HCT116 (cell line): ENCODE results near the gene PPP2R5D. TPM values are rescaled to one million over a fixed set of nuclear protein-coding genes. Genes with fewer than 3 reads are reported as not detected.
"Not testable (repeated sequence)": the region's sequence is repeated elsewhere in the genome, so short reads cannot be mapped to it uniquely, and the experiment has no call there.

ENCODE experiments used
- ATAC-seq: fragments of 200-7000 bp; cut with Tn5 transposase; 2 replicates; pipeline ENCODE4 v1.9.1; 2020; ENCODE audit warnings: mild to moderate bottlenecking, moderate library complexity
- BruUV-seq: library from RNA; stranded (reverse); fragments of 400-500 nt; replicated peaks from 2 replicates; lab custom pipeline; 2021; lab: Mats Ljungman, UMichigan
- CTCF ChIA-PET: fragments of 300-600 bp; sonication (Branson Sonifier 250); formaldehyde crosslinking; loops from one replicate; lab custom pipeline; 2021; ENCODE audit warnings: antibody characterized with exemption; lab: Charles Lee
- POLR2A ChIA-PET: fragments of 300-600, 350-600 bp; sonication (Branson Sonifier 250); formaldehyde crosslinking; loops from one replicate; lab custom pipeline; 2021; ENCODE audit warnings: antibody characterized with exemption; lab: Charles Lee
- RAD21 ChIA-PET, 2 experiments: fragments of 300-600 bp; sonication (Branson Sonifier 250); formaldehyde crosslinking; loops; one replicate each; lab custom pipeline; 2023; ENCODE audit warnings: low total read pairs in 2 of 2; ENCODE audit not compliant: uncharacterized antibody in 2 of 2, unreplicated experiment in 2 of 2, low non-redundant PET in 1 of 2; lab: Charles Lee
- DNase-seq: peaks from one replicate; pipeline ENCODE4 v3.0.0-alpha.2; 2010; ENCODE audit warnings: low read depth, low spot score
- H2AFZ ChIP-seq: fragments of 200-600 bp; shearing (Covaris generic), sonication (generic); 2 replicates; pipeline ENCODE4 v1.6.1; 2017; ENCODE audit warnings: low read depth, mixed run types, mixed read lengths, antibody characterized with exemption, low read length; ENCODE audit not compliant: poor library complexity, severe bottlenecking
- H3K27ac ChIP-seq: 2 replicates; pipeline ENCODE4 v1.5.1; 2012; ENCODE audit warnings: low read depth, low read length
- H3K27me3 ChIP-seq: fragments of 200-600 bp; sonication (generic); 2 replicates; pipeline ENCODE4 v1.6.1; 2016; ENCODE audit warnings: mixed run types, low read length, mixed read lengths; ENCODE audit not compliant: insufficient read depth
- H3K36me3 ChIP-seq, 2 experiments: fragments of 200-500 bp in 1 of 2; fragments of 200-600 bp in 1 of 2; sonication (Bioruptor generic) in 1 of 2; sonication (generic) in 1 of 2; 2 replicates each; pipeline versions ENCODE4 v1.5.1 to v1.6.1; 2014 to 2016; ENCODE audit warnings: low read length in 2 of 2, inconsistent platforms in 1 of 2, mixed read lengths in 1 of 2, mixed run types in 1 of 2; ENCODE audit not compliant: insufficient read depth in 2 of 2, control insufficient read depth in 1 of 2
- H3K4me1 ChIP-seq, 2 experiments: fragments of 200-600 bp in 1 of 2; sonication (generic) in 1 of 2; 2 replicates each; pipeline versions ENCODE4 v1.5.1 to v1.6.1; 2012 to 2017; ENCODE audit warnings: low read length in 2 of 2, inconsistent platforms in 1 of 2, mild to moderate bottlenecking in 1 of 2, mixed read lengths in 1 of 2, mixed run types in 1 of 2, moderate library complexity in 1 of 2; ENCODE audit not compliant: insufficient read depth in 2 of 2, control insufficient read depth in 1 of 2
- H3K4me2 ChIP-seq: fragments of 200-600 bp; sonication (generic); 2 replicates; pipeline ENCODE4 v1.6.1; 2017; ENCODE audit warnings: mixed run types, low read length, mixed read lengths
- H3K4me3 ChIP-seq, 2 experiments: fragments of 200-600 bp in 1 of 2; sonication (generic) in 1 of 2; replicated peaks in 1 of 2; 2 replicates each; pipeline ENCODE4 v1.5.1; 2011 to 2016; ENCODE audit warnings: low read length in 2 of 2, control low read depth in 1 of 2, low read depth in 1 of 2, mild to moderate bottlenecking in 1 of 2, mixed read lengths in 1 of 2, mixed run types in 1 of 2
- H3K79me2 ChIP-seq: fragments of 200-600 bp; sonication (generic); 2 replicates; pipeline ENCODE4 v1.6.1; 2017; ENCODE audit warnings: mild to moderate bottlenecking, mixed run types, low read length, moderate library complexity, mixed read lengths; ENCODE audit not compliant: insufficient read depth
- H3K9ac ChIP-seq: fragments of 200-600 bp; sonication (generic); 2 replicates; pipeline ENCODE4 v1.6.1; 2016; ENCODE audit warnings: low read length, mixed read lengths
- H3K9me2 ChIP-seq: fragments of 200-600 bp; sonication (generic), shearing (Covaris generic); 2 replicates; pipeline ENCODE4 v1.6.1; 2017; ENCODE audit warnings: mixed run types, mild to moderate bottlenecking, moderate library complexity; ENCODE audit not compliant: insufficient read depth
- H3K9me3 ChIP-seq, 2 experiments: fragments of 200-500 bp in 1 of 2; fragments of 200-600 bp in 1 of 2; sonication (Bioruptor generic) in 1 of 2; sonication (generic) in 1 of 2; 2 replicates each; pipeline ENCODE4 v1.6.1; 2014 to 2017; ENCODE audit warnings: low read length in 2 of 2, mixed read lengths in 2 of 2, inconsistent platforms in 1 of 2, low read depth in 1 of 2, mild to moderate bottlenecking in 1 of 2, mixed run types in 1 of 2, moderate library complexity in 1 of 2; ENCODE audit not compliant: control insufficient read depth in 1 of 2, insufficient read depth in 1 of 2
- H4K20me1 ChIP-seq: fragments of 200-600 bp; sonication (generic), shearing (Covaris generic); 2 replicates; pipeline ENCODE4 v1.6.1; 2017; ENCODE audit warnings: mixed run types, mild to moderate bottlenecking, moderate library complexity; ENCODE audit not compliant: insufficient read depth
- CEBPB ChIP-seq: IDR thresholded peaks from 2 replicates; pipeline ENCODE4 v1.6.1; 2012; ENCODE audit warnings: low read depth
- EZH2 ChIP-seq: fragments of 200-600 bp; sonication (generic); IDR thresholded peaks from 2 replicates; pipeline ENCODE4 v1.6.1; 2017; ENCODE audit warnings: antibody characterized with exemption, mixed run types
- FOSL1 ChIP-seq: IDR thresholded peaks from 2 replicates; pipeline ENCODE4 v1.6.1; 2012; ENCODE audit warnings: low read depth
- RAD21 ChIP-seq: IDR thresholded peaks from 2 replicates; pipeline ENCODE4 v1.6.1; 2012; ENCODE audit warnings: low read depth, mild to moderate bottlenecking
- SRF ChIP-seq: IDR thresholded peaks from 2 replicates; pipeline ENCODE4 v1.6.1; 2012; ENCODE audit warnings: low read depth
- YY1 ChIP-seq: IDR thresholded peaks from 2 replicates; pipeline ENCODE4 v1.6.1; 2011; ENCODE audit warnings: low read length, low read depth, moderate library complexity, mild to moderate bottlenecking; ENCODE audit not compliant: insufficient replicate concordance; ENCODE audit errors: extremely low read depth
- intact Hi-C: fragments of 100-400 bp; cut with micrococcal nuclease; formaldehyde crosslinking; loops from 2 replicates; pipeline ENCODE4 v1.10.0; 2022
- total RNA-seq: library from RNA; stranded (reverse); gene quantifications from one replicate; pipeline ENCODE4 v1.2.1, GENCODE V29; 2021; ENCODE audit not compliant: unreplicated experiment

PPP2R5D gene
- total RNA-seq, 1 experiment from 2014 or later = 49.6 TPM

GRCh38 chr6:42993445-42993844 lies 9.1 kb downstream of the PPP2R5D start:
- BruUV-seq = no TSS peak

GRCh38 chr6:42996513-42996912 lies 12.1 kb downstream of the PPP2R5D start:
- H3K4me3 ChIP-seq = no peak overlapping the region
- no peak for ATAC-seq

More at GRCh38 chr6:42993445-42993844, 9.1 kb downstream of the PPP2R5D start:
- Histone ChIP-seq H3K9me2 (no peaks in the 10 kb centered on the region), H3K4me2 (no peak overlapping the region), H3K27me3 (no peaks in the 10 kb centered on the region), H3K9ac (no peak overlapping the region), H3K4me1 (no peaks in the 10 kb centered on the region), H3K27ac (no peak overlapping the region), H3K4me3 (no peak overlapping the region), H3K79me2 (peaks cover 4% of the 10 kb centered on the region; the same call in 1 of the 2 replicates), H3K36me3 (peaks cover 5 to 13% of the 10 kb centered on the region in 2 experiments; a peak in 3 of 4 replicates), H2AFZ (no peak overlapping the region), H3K9me3 (no peaks in the 10 kb centered on the region), H4K20me1 (no peaks in the 10 kb centered on the region)
- ATAC-seq = no peak
- TF ChIP-seq YY1 = no peak
- no peak for TF ChIP-seq CEBPB
- no peak for TF ChIP-seq SRF
- TF ChIP-seq EZH2 = no peak
- intact Hi-C loops = no loop called here
- no peak for DNase-seq
- ChIA-PET CTCF (no interaction called here), POLR2A (no interaction called here), RAD21 (no interaction called here)

GRCh38 chr6:42998205-42998604 lies 13.8 kb downstream of the PPP2R5D start:
- CTCF ChIA-PET, ATAC-seq, intact Hi-C loops, H3K4me2 ChIP-seq, H3K36me3 ChIP-seq, POLR2A ChIA-PET, H2AFZ ChIP-seq, H4K20me1 ChIP-seq, DNase-seq, H3K4me3 ChIP-seq, H3K27me3 ChIP-seq, H3K9me2 ChIP-seq, RAD21 ChIA-PET, H3K27ac ChIP-seq, H3K9ac ChIP-seq, BruUV-seq, H3K4me1 ChIP-seq, H3K79me2 ChIP-seq, H3K9me3 ChIP-seq: not testable (repeated sequence)

More at GRCh38 chr6:42996513-42996912, 12.1 kb downstream of the PPP2R5D start:
- Histone ChIP-seq H3K4me2 (no peak overlapping the region), H3K9me3 (no peaks in the 10 kb centered on the region), H4K20me1 (no peaks in the 10 kb centered on the region), H3K27me3 (no peaks in the 10 kb centered on the region), H3K9me2 (no peaks in the 10 kb centered on the region), H3K27ac (no peak overlapping the region), H3K36me3 (peaks cover 2 to 3% of the 10 kb centered on the region in 2 experiments; a peak in 1 of 4 replicates), H3K79me2 (peaks cover 4% of the 10 kb centered on the region; the same call in 1 of the 2 replicates), H3K4me1 (no peaks in the 10 kb centered on the region), H2AFZ (no peak overlapping the region), H3K9ac (no peak overlapping the region)
- no peak for DNase-seq
- intact Hi-C loops = no loop called here
- ChIA-PET CTCF (interaction anchor here (1.2 to 2.6 kb wide), 3 partner anchors 9 to 147 kb away, joined by 3 to 12 read pairs (median 3); partner anchors contain the start of gene PPP2R5D), POLR2A (interaction anchor here (1.0 to 1.1 kb wide), 2 partner anchors 12 to 17 kb away, joined by 3 to 4 read pairs; partner anchors contain the start of genes KLHDC3, MEA1 and PPP2R5D), RAD21 (no interaction called here)
- BruUV-seq = no TSS peak
- TF ChIP-seq FOSL1 = no peak
- TF ChIP-seq RAD21 = peak; percentile 16; the same call in 1 of the 2 replicates
